Upper lobe of left lung (tissue), 6 donors: ENCODE data around the gene NDUFA7. TPM values are rescaled to one million over a fixed set of nuclear protein-coding genes. Genes with fewer than 3 reads are reported as not detected.
A peak's percentile ranks its signal among the peaks of the same experiment; 100 is the strongest.

Source experiments
- ATAC-seq, 2 donors: fragments of 200-7000 bp; cut with Tn5 transposase; one replicate each; pipeline ENCODE4 v1.9.1; 2022; ENCODE audit warnings: mild to moderate bottlenecking in 2 of 2, moderate library complexity in 2 of 2; ENCODE audit not compliant: low FRiP score in 2 of 2
- DNase-seq, 2 donors: peaks; one replicate each; pipeline ENCODE4 v3.0.0-alpha.2; 2019 to 2020
- H3K27ac ChIP-seq, 4 donors: fragments of 200-600 bp; sonication (generic); one replicate each; pipeline ENCODE4 v1.5.1; 2016 to 2019
- H3K27me3 ChIP-seq, 4 donors: fragments of 200-600 bp; sonication (generic); one replicate each; pipeline ENCODE4 v1.5.1; 2017 to 2019
- H3K36me3 ChIP-seq, 4 donors: fragments of 200-600 bp; sonication (generic); one replicate each; pipeline ENCODE4 v1.5.1; 2016 to 2019
- H3K4me1 ChIP-seq, 4 donors: fragments of 200-600 bp; sonication (generic); one replicate each; pipeline ENCODE4 v1.5.1; 2018 to 2019
- H3K4me3 ChIP-seq, 4 donors: fragments of 200-600 bp; sonication (generic); one replicate each; pipeline ENCODE4 v1.5.1; 2017 to 2019; ENCODE audit warnings: mild to moderate bottlenecking in 2 of 4, moderate library complexity in 1 of 4
- H3K9me3 ChIP-seq, 4 donors: fragments of 200-600 bp; sonication (generic); one replicate each; pipeline ENCODE4 v1.5.1; 2018 to 2019
- EP300 ChIP-seq, 4 donors: sonication (generic); formaldehyde crosslinking; IDR thresholded peaks; one replicate each; pipeline ENCODE4 v1.5.1; 2017; ENCODE audit warnings: antibody characterized with exemption in 4 of 4, control low read depth in 2 of 4
- POLR2A ChIP-seq, 4 donors: fragments of 450-650 bp; IDR thresholded peaks; one replicate each; pipeline ENCODE4 v1.5.1; 2016 to 2017; ENCODE audit warnings: antibody characterized with exemption in 4 of 4, mild to moderate bottlenecking in 2 of 4
- POLR2AphosphoS5 ChIP-seq, 2 donors: sonication (generic); formaldehyde crosslinking; IDR thresholded peaks; one replicate each; pipeline ENCODE4 v1.5.1; 2017; ENCODE audit warnings: antibody characterized with exemption in 2 of 2
- WGBS, 2 donors: methylation state at CpG; one replicate each; pipeline ENCODE4 v1.1.5; 2017 to 2018; 5-methylcytosine and 5-hydroxymethylcytosine counted together
- total RNA-seq, 6 donors: library from RNA; depleted of rRNA in 4 of 6; stranded (reverse); fragments of >200 nt in 4 of 6; gene quantifications; one replicate each; pipeline versions ENCODE4 v1.1.0 to v1.2.1, GENCODE V29; 2016 to 2021
- TF ChIP-seq, protein P1 (sequence below), 6 experiments: fragments of 450-650 bp in 4 of 6; fragments of 200-600 bp in 2 of 6; sonication (generic) in 2 of 6; IDR thresholded peaks; one replicate each; pipeline ENCODE4 v1.5.1; 2016 to 2019; ENCODE audit warnings: antibody characterized with exemption in 6 of 6
- donor health status: DM: no; HTN: no; CAD: no; lungs with moderate emphysema.
- donor health status: DM: no; HTN: yes; CAD: no; lungs with severe emphysema.

The NDUFA7 gene
- 10 to 100 TPM; 13.6 to 50.9 (median 31.1) TPM for total RNA-seq

DNA sequence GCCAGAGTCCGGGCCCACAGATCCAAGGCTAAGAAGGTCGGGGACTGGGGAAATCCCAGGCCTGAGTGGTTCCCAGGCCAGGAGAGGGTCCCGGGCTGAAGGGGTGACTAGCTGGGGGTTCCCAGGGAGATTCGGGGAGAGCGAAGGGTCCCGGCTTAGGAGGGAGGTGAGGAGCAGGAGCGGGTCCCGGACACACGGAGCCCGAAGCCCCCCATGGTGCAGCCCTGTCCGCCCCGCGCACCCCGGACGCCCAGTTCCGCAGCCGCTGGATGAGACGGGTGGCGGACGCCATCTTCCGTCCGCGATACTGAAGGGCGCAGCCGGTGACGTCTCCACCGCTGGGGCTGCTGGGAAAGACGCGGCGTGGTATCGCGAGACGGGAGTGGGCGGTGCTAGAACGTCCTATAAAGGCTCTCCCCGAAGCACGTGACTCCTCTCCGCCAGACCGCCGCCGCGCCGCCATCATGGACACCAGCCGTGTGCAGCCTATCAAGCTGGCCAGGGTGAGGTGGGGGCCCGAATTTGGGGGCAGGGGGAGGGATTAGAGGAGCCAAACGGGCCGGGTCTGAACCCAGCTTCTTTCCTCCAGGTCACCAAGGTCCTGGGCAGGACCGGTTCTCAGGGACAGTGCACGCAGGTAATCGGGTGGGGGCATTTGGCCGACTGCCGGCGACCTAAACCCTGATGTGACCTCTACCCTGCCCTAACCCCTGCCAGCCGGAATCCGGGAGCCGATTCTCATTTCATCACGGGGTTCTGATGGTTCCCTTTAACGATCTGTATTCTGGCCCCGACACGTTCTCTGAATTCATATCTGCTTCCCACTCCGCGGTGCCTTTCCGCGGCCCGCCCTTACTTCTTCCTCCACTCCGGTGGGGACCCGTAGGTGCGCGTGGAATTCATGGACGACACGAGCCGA lies at the start of gene NDUFA7, which contains the start of gene RPS28:
Gene NDUFA7, minus strand, starts transcription at position 309 of the 919 bp plus-strand sequence. Its CDS starts 17 bp downstream, at position 292.
Gene RPS28, plus strand, starts transcription at position 430 of the 919 bp plus-strand sequence. Its CDS starts 35 bp downstream, at position 465.
- no peaks in the 10 kb centered on the region for H3K27me3 ChIP-seq
- H3K27ac ChIP-seq = peak within 1 kb of the TSS; percentile 89 to 95 (median 92)
- TF ChIP-seq, protein P1, sequence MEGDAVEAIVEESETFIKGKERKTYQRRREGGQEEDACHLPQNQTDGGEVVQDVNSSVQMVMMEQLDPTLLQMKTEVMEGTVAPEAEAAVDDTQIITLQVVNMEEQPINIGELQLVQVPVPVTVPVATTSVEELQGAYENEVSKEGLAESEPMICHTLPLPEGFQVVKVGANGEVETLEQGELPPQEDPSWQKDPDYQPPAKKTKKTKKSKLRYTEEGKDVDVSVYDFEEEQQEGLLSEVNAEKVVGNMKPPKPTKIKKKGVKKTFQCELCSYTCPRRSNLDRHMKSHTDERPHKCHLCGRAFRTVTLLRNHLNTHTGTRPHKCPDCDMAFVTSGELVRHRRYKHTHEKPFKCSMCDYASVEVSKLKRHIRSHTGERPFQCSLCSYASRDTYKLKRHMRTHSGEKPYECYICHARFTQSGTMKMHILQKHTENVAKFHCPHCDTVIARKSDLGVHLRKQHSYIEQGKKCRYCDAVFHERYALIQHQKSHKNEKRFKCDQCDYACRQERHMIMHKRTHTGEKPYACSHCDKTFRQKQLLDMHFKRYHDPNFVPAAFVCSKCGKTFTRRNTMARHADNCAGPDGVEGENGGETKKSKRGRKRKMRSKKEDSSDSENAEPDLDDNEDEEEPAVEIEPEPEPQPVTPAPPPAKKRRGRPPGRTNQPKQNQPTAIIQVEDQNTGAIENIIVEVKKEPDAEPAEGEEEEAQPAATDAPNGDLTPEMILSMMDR (IDR thresholded peaks at IDR 0.05) = peak in 5 of 6 experiments; percentile 40 to 86 (median 47)
- TF ChIP-seq EP300 (IDR thresholded peaks at IDR 0.05) = peak in 1 of 4 donors; percentile 88
- peak; percentile 83 to 95 (median 89) for TF ChIP-seq POLR2A (IDR thresholded peaks at IDR 0.05)
- peak; percentile 97 to 99 for TF ChIP-seq POLR2AphosphoS5 (IDR thresholded peaks at IDR 0.05)
- no peaks in the 10 kb centered on the region for H3K9me3 ChIP-seq
- peaks cover 0 to 36% (median 20%) of the 10 kb centered on the region in 4 donors for H3K36me3 ChIP-seq
- 1% methylated on average over 42 to 60 of the region's 72 CpGs for WGBS, 2 donors
- peaks cover 34 to 42% (median 36%) of the 10 kb centered on the region in 4 donors for H3K4me1 ChIP-seq
- H3K4me3 ChIP-seq = peak within 1 kb of the TSS; percentile 57 to 82 (median 70)
- DNase-seq = peak; percentile 95 to 97
- ATAC-seq = peak; percentile 95 to 97

DNA sequence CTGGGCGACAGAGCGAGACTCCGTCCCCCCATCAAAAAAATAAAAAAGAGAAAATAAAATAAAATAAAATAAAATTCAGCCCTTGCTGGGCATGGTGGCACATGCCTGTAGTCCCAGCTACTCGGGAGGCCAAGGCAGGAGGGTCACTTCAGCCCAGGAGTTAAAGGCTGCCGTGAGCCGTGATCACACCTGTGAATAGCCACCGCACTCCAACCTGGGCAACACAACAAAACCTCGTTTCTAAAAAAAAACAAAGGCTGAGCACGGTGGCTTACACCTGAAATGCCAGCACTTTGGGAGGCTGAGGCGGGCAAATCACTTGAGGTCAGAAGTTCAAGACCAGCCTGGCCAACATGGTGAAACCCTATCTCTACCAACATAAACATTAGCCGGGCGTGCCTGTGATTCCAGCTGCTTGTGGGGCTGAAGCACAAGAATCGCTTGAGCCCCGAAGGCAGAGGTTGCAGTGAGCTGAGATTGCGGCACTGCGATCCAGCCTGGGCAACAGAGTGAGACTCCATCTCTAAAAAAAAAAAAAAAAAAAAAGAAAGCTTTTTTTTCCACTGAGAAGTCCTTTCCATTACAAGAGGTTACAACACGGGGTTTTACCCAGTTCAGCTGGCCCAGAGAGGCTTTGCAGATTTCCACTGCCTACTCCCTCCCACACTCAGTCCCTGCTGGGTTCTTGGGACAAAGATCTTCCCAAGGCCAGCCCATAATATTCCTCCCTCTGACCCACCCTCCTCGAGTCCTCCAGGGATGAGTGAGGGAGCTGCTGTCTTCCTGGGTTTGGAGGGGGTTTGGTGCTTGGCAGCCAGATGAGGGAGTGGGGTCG lies 49.2 kb upstream of the NDUFA7 start:
- H3K36me3 ChIP-seq = peaks cover 0 to 13% (median 8%) of the 10 kb centered on the region in 4 donors
- H3K4me3 ChIP-seq = no peak overlapping the region
- H3K4me1 ChIP-seq = peaks cover 17 to 33% (median 30%) of the 10 kb centered on the region in 4 donors
- H3K9me3 ChIP-seq = no peaks in the 10 kb centered on the region
- DNase-seq = no peak
- TF ChIP-seq EP300 (IDR thresholded peaks at IDR 0.05) (no peak), POLR2AphosphoS5 (IDR thresholded peaks at IDR 0.05) (peak in 1 of 2 donors; percentile 6)
- peak in 1 of 2 donors; percentile 12 for ATAC-seq
- no peak overlapping the region for H3K27ac ChIP-seq
- H3K27me3 ChIP-seq = no peaks in the 10 kb centered on the region
- WGBS, 2 donors = 78 to 86% methylated on average over 19 of the region's 19 CpGs

DNA sequence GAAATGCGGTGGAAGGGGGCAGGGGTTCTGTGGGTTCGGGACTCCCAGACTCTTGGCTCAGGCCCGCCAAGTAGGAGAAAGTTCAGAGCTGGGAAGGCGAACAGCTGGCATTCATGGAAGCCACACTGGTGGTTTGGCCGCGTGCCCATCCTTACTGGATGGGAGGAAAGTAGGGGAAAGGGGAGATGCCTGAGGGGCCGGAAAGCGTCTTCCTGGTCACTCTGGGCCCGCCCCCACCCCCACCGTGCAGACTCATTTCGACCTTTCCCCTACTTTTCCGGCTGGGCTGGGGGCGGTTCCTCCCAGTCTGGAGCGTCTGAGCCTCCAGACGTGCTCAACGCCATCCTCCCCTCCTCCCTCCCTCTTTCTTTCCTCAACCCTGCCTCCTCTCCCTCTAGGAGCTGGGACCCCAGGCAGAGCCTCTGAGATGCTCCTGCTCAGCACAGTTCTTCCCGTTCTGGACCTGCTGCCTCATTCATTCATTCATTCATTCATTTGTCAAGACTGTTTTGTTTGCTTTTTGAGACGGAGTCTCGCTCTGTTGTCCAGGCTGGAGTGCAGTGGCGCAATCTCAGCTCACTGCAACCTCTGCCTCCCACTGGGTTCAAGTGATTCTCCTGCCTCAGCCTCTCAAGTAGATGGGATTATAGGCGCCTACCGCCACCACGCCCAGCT lies 46.3 kb upstream of the NDUFA7 start:
- Histone ChIP-seq H3K4me3 (peak overlapping the region in 1 of 4 donors; percentile 16), H3K27me3 (peaks cover 0 to 3% (median 1%) of the 10 kb centered on the region in 4 donors)

DNA sequence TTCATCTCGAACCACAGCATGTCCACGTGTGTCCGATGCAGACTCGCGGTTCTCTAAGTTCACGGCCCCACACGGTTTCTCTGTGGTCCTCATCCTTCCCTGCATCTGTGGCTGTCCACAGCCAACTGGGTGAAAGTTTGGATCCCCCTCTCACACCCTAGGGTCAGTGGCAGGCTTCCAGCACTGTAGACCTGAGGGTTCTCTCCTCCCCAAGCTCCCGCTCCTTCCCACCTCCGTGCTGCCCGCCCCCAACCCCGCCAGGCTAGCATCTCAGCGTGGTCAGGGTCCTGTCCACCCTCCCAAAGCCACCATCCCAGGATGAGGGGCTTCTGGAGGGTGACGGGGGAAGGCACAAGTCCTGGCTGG lies 45.8 kb upstream of the NDUFA7 start:
- DNase-seq = peak in 1 of 2 donors; percentile 70
- H3K27me3 ChIP-seq = peaks cover 0 to 3% (median 1%) of the 10 kb centered on the region in 4 donors
- H3K27ac ChIP-seq = peak overlapping the region; percentile 38 to 78 (median 57)
- peaks cover 0 to 3% (median 0%) of the 10 kb centered on the region in 4 donors for H3K36me3 ChIP-seq
- H3K4me1 ChIP-seq = peaks cover 46 to 68% (median 57%) of the 10 kb centered on the region in 4 donors
- ATAC-seq = no peak
- 62 to 70% methylated on average over 13 of the region's 13 CpGs for WGBS, 2 donors
- TF ChIP-seq POLR2A (IDR thresholded peaks at IDR 0.05) (no peak), EP300 (IDR thresholded peaks at IDR 0.05) (peak in 1 of 4 donors; percentile 3), POLR2AphosphoS5 (IDR thresholded peaks at IDR 0.05) (no peak)
- TF ChIP-seq, protein P1 (IDR thresholded peaks at IDR 0.05) = no peak
- H3K9me3 ChIP-seq = no peaks in the 10 kb centered on the region
- H3K4me3 ChIP-seq = peak overlapping the region in 1 of 4 donors; percentile 16

More for the DNA sequence above, 46.3 kb upstream of the NDUFA7 start:
- 20 to 33% methylated on average over 12 to 21 of the region's 23 CpGs for WGBS, 2 donors
- no peaks in the 10 kb centered on the region for H3K9me3 ChIP-seq
- TF ChIP-seq POLR2A (IDR thresholded peaks at IDR 0.05) (no peak), EP300 (IDR thresholded peaks at IDR 0.05) (peak in 2 of 4 donors; percentile 38 to 69), POLR2AphosphoS5 (IDR thresholded peaks at IDR 0.05) (peak; percentile 45 to 91)
- TF ChIP-seq, protein P1 (IDR thresholded peaks at IDR 0.05) = no peak
- peak; percentile 64 to 70 for ATAC-seq
- DNase-seq = peak in 1 of 2 donors; percentile 80
- H3K36me3 ChIP-seq = peaks cover 0 to 3% (median under 1%) of the 10 kb centered on the region in 4 donors
- H3K4me1 ChIP-seq = peaks cover 42 to 63% (median 53%) of the 10 kb centered on the region in 4 donors
- H3K27ac ChIP-seq = peak overlapping the region; percentile 38 to 78 (median 57)
